Measurements from ENCODE around the gene GPRIN1. TPM values are rescaled to one million over a fixed set of nuclear protein-coding genes. Genes with fewer than 3 reads are reported as not detected.
A peak's percentile ranks its signal among the peaks of the same experiment; 100 is the strongest.

Gene GPRIN1
- total RNA-seq: 1 to 10 TPM in 3 of 6 donors, under 1 TPM in 3; under 0.01 to 4.0 (median 1.3) TPM

GRCh38 chr5:176609724-176610434 is at the start of gene GPRIN1:
Gene GPRIN1, minus strand, starts transcription at chr5:176610156. Its CDS starts 10,322 bp downstream, at chr5:176599834.
- TF ChIP-seq EP300 (IDR thresholded peaks at IDR 0.05) (no peak), POLR2AphosphoS5 (IDR thresholded peaks at IDR 0.05) (no peak), POLR2A (IDR thresholded peaks at IDR 0.05) (no peak), CTCF (IDR thresholded peaks at IDR 0.05) (peak in 4 of 6 experiments; percentile 19 to 60 (median 41))
- Histone ChIP-seq H3K4me1 (peaks cover 6 to 20% (median 11%) of the 10 kb centered on the region in 4 donors), H3K27ac (peak within 1 kb of the TSS in 1 of 4 donors; percentile 64), H3K4me3 (peak within 1 kb of the TSS; percentile 72 to 89 (median 78)), H3K9me3 (no peaks in the 10 kb centered on the region), H3K36me3 (no peaks in the 10 kb centered on the region), H3K27me3 (peaks cover 0 to 5% (median 1%) of the 10 kb centered on the region in 4 donors)
- 0 to 2% methylated on average over 5 to 42 of the region's 101 CpGs for WGBS, 2 donors
- peak in 1 of 2 donors; percentile 92 for ATAC-seq (ENCODE audit: low FRiP score in 2 of 2)
- DNase-seq: peak; percentile 42 to 94

- Histone ChIP-seq H3K36me3 (peaks cover 0 to 32% (median 17%) of the 10 kb centered on the region in 4 donors), H3K27ac (peak overlapping the region in 3 of 4 donors; percentile 44 to 60 (median 48)), H3K4me1 (peaks cover 14 to 26% (median 16%) of the 10 kb centered on the region in 4 donors), H3K4me3 (no peak overlapping the region), H3K27me3 (no peaks in the 10 kb centered on the region), H3K9me3 (no peaks in the 10 kb centered on the region)
- ATAC-seq (ENCODE audit: low FRiP score in 2 of 2) (no peak), DNase-seq (no peak)
- no peak for TF ChIP-seq CTCF (IDR thresholded peaks at IDR 0.05)
- no peak for TF ChIP-seq EP300 (IDR thresholded peaks at IDR 0.05)
- no peak for TF ChIP-seq POLR2AphosphoS5 (IDR thresholded peaks at IDR 0.05)
- TF ChIP-seq POLR2A (IDR thresholded peaks at IDR 0.05): no peak
- 72 to 79% methylated on average over 7 of the region's 7 CpGs for WGBS, 2 donors
These were observed 49.5 kb upstream of the GPRIN1 start for GRCh38 chr5:176659512-176659839.

GRCh38 chr5:176658817-176659511 is 49.0 kb upstream of the GPRIN1 start:
- peak in 1 of 2 donors; percentile 53 for ATAC-seq (ENCODE audit: low FRiP score in 2 of 2)
- no peaks in the 10 kb centered on the region for H3K27me3 ChIP-seq
- 40 to 58% methylated on average over 8 to 11 of the region's 11 CpGs for WGBS, 2 donors
- peak overlapping the region in 3 of 4 donors; percentile 44 to 60 (median 48) for H3K27ac ChIP-seq
- peaks cover 14 to 26% (median 16%) of the 10 kb centered on the region in 4 donors for H3K4me1 ChIP-seq
- no peak for TF ChIP-seq POLR2A (IDR thresholded peaks at IDR 0.05)
- TF ChIP-seq CTCF (IDR thresholded peaks at IDR 0.05): no peak
- no peak for TF ChIP-seq EP300 (IDR thresholded peaks at IDR 0.05)
- TF ChIP-seq POLR2AphosphoS5 (IDR thresholded peaks at IDR 0.05): no peak
- peak overlapping the region in 1 of 4 donors; percentile 12 for H3K4me3 ChIP-seq
- H3K36me3 ChIP-seq: peaks cover 0 to 38% (median 21%) of the 10 kb centered on the region in 4 donors
- no peak for DNase-seq
- H3K9me3 ChIP-seq: no peaks in the 10 kb centered on the region

GRCh38 chr5:176658007-176658599 is 48.1 kb upstream of the GPRIN1 start:
- TF ChIP-seq CTCF (IDR thresholded peaks at IDR 0.05) (peak; percentile 63 to 78 (median 69)), POLR2A (IDR thresholded peaks at IDR 0.05) (no peak)
- Histone ChIP-seq H3K9me3 (no peaks in the 10 kb centered on the region), H3K4me3 (no peak overlapping the region), H3K27me3 (no peaks in the 10 kb centered on the region), H3K4me1 (peaks cover 14 to 26% (median 16%) of the 10 kb centered on the region in 4 donors), H3K27ac (peak overlapping the region in 1 of 4 donors; percentile 48), H3K36me3 (peaks cover 0 to 46% (median 27%) of the 10 kb centered on the region in 4 donors)
- WGBS, 2 donors: 61 to 67% methylated on average over 10 to 13 of the region's 14 CpGs
- DNase-seq (peak in 1 of 2 donors; percentile 71), ATAC-seq (ENCODE audit: low FRiP score in 2 of 2) (peak; percentile 73 to 85)
